Occipital lobe (tissue), 2 donors: ENCODE measurements around the gene RALBP1. TPM values are rescaled to one million over a fixed set of nuclear protein-coding genes. Genes with fewer than 3 reads are reported as not detected.
A peak's percentile ranks its signal among the peaks of the same experiment; 100 is the strongest.

Source experiments
- DNase-seq: peaks from one replicate; lab custom pipeline; 2025; lab: John Stamatoyannopoulos, UW
- total RNA-seq: library from RNA; depleted of rRNA; stranded (reverse); fragments of >200 nt; gene quantifications from one replicate; pipeline ENCODE4 v1.2.3, GENCODE V29; 2014

The RALBP1 gene
- total RNA-seq, 1 donor from 2014 or later, result 34.0 TPM

DNA sequence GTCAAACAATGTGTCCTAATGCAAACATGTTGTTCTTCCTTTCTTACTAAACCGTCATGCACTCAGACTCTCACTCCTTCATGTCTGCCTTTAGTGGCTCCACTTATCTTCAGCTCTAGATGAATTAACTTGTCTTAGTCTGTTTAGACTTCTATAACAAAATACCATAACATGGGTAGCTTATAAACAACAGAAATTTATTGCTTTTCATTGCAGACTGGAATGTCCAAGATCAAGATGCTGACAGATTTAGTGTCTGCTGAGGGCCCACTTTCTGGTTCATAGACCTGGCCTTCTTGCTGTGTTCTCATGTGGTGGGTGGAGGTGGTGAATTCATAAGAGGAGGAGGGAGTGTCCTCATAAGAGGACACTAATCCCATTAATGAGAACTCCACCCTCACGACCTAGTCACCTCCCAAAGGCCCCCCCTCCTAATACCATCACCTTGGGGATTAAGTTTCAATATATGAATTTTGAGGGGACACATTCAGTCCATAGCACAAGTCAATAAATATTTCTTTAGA, 32.3 kb downstream of the RALBP1 start:
- no peak for DNase-seq

DNA sequence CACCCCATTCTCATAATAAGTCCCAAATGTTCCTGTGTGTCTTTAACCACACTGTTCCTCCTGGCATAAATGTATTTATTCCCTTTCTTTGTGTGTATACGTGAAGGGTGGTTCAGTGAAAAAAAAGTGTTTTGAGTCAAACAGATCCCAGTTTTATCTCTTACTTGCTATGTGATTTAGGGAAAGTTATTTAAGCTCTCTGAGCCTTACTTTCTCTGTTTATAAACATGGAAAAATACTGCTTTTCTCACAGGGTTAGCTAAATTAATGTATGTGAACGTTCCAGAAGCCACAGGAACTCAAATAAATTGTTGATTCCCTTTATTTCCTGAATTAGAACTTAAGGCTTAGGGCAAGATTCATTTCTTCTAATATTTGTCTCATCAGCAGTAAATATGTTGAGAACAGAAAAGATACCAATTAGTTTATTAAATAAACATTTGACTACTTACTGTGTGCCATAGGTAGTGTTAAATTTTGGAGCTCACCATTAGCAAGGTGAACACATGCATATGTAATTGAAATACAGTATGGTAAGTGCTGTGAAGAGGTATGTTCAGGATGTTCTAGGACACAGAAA, 33.2 kb downstream of the RALBP1 start:
- no peak for DNase-seq

DNA sequence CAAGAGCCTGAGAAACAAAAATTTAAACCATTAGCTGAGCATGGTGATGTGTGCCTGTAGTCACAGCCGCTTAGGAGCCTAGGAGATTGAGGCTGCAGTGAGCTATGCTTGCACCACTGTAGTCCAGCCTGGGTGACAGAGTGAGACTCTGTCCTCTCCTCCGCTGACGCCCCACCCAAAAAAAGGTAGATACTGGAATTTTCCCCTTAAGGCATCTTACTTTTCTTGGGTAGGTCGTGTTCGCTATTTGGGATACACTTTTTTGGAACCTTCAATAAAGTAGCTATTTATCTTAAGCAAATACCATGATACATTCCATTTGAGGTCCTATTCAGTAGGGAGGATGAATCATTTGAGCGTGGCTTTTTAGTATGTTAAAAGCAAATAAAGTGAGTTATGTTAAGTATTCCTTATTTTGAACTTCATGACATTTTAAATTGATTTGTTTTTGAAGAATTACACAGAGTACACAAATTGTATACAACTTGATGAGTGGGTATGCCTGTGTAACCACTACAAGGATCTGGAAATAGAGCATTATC, 38.7 kb downstream of the RALBP1 start:
- no peak for DNase-seq

DNA sequence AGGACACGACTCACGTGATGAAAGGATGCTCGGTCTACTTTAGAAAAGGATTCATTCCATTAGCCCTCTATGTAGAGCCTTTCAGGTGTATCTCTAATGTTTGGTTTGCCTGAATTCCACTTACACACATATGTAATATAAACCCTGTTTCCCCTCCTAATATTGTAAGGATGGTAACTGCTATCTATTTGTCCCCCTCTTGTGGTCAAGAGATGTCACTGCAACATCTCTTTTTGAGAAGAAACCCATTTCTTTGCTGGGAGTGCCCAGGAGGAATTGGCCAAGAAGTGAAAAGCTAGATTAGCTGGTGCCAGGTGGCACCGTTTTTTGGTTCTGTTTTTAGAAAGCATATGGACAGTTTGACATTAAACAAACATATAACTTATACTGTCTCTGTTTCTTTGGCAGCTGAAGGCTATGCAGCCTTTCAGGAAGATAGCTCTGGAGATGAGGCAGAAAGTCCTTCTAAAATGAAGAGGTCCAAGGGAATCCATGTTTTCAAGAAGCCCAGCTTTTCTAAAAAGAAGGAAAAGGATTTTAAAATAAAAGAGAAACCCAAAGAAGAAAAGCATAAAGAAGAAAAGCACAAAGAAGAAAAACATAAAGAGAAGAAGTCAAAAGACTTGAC, 41.2 kb downstream of the RALBP1 start:
- DNase-seq, result no peak

DNA sequence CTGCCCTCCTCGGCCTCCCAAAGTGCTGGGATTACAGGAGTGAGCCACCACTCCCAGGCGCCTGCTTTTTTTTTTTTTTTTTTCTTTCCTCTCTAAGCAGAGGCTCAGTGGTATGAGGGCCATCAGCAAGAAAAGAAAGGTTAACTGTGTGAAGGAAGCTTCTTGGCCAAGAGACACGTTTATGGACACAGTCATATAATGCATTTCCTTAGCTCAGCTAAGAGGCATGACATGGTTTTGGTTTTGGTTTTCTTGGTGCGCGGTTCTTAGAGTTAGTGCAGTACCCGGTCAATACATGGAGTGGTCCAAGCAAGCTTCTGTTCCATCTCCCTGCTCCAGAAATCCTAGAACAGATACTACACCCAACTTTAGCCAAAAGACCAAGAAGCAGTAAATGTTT, 42.6 kb downstream of the RALBP1 start:
- DNase-seq, result no peak

DNA sequence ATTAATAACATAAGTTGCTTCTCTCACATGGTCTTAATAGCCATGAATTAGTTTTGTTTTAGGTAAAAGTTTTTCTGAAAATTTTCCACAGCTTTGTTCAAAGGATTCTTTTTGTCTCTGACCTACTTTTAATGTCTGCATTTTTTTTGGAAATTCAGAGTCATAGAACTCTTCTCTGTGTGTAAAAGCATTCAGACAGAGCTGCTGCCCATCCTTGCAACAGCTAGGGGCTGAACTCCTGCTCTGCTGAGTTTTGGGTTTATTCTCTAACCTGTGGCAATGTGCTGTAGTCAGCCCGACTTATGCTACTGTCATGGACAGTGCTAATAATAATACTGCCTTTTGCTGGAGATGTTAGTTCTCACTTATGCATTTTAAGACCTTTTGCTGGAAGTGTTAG, 44.1 kb downstream of the RALBP1 start:
- DNase-seq, result no peak

DNA sequence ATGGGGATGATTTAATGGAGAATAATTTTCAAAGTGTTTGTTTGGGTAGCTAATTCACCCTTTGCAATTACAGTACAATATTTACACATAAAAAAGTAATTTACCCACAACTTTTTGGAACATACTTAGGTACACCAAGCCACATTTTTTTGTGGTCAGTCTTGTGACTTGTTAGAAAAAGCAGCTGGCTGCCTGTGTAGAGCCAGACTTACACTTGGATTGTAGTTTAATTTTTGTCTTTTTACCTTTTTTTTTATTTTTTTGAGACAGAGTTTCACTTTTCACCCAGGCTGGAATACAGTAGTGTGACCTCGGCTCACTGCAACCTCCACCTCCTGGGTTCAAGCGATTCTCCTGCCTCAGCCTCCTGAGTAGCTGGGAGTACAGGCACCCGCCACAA, 45.4 kb downstream of the RALBP1 start:
- no peak for DNase-seq

DNA sequence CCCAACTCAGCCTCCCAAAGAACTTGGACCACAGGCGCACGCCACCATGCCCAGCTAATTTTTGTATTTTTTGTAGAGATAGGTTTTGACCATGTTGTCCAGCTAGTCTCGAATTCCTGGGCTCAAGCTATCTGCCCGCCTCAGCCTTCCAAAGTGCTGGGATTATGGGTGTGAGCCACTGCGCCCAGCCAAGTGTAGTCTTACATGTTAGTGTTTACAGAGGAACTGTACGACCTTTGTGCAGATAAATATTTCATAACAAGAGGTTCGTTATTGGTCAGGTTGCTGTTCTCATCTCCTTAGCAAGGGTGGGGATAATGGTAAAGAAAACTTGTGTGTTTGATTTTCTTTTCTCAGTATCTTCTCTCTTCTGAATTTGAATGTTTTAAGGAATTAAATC, 46.5 kb downstream of the RALBP1 start:
- DNase-seq, result no peak

DNA sequence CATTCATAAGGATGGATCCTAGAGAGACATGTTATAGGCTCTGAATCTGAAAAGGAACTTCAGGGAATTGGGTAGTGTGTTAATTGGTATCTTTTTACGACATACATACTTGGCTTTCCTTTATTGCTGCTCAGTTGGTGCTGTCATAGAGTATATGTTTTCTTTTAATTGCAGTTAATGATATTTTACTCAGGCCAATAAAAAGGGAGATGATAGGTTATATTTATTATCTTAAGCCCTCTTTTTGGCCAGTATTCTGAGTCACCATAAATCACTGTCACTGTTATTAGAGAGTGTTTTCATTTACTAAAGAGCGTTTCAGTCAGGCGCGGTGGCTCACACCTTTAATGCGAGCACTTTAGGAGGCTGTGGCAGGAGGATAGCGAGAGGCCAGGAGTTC, 47.6 kb downstream of the RALBP1 start:
- DNase-seq, result no peak

DNA sequence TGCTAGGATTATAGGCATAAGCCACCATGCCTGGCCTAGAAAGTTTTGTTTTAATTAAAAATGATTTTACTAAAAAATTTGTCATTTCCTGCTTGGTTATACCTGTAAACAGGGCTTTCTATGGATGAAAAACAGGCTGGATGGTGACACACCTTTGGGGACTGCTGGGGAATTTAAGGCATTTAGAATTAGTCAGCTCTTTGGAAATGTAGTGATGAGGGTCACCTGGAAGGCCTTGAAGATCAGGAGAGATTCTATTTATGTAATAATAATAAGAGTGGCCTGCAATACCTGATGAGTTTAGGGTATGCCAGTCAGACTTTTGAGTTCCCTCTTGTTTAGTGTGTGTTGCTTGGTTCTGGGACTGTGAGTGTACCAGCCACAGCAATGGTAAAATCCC, 51.1 kb downstream of the RALBP1 start:
- no peak for DNase-seq

DNA sequence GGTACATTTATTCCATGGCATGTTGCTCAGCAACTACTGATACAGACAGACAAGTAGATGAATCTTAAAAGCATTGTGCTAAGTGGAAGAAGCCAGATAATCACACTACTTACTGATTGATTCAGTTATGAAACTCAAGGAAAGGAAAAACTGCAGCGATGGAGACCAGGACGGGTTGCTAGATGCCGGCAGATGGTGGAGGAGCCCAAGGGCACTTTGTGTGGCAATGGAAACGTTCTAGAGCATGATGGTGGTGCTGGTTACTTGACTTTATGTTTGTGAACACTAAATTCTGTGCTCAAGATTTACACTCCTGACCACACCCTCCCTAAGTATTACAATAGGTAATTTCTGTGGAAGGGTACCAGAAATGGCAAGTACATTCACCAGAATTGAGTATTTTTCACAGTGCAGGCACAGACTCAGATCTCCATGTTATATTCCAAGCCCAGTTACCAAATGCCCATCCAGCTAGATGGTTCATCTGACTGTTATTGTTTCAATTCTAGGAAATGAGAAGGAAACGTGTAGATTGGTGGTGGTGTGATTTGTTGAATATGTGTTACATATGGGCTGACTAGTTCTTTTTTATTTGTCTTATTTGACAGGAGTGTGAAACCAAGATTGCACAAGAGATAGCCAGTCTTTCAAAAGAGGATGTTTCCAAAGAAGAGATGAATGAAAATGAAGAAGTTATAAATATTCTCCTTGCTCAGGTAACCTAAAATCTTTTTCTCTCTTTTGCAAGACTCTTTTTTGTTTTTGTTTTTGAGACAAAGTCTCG, 55.1 kb downstream of the RALBP1 start:
- no peak for DNase-seq

DNA sequence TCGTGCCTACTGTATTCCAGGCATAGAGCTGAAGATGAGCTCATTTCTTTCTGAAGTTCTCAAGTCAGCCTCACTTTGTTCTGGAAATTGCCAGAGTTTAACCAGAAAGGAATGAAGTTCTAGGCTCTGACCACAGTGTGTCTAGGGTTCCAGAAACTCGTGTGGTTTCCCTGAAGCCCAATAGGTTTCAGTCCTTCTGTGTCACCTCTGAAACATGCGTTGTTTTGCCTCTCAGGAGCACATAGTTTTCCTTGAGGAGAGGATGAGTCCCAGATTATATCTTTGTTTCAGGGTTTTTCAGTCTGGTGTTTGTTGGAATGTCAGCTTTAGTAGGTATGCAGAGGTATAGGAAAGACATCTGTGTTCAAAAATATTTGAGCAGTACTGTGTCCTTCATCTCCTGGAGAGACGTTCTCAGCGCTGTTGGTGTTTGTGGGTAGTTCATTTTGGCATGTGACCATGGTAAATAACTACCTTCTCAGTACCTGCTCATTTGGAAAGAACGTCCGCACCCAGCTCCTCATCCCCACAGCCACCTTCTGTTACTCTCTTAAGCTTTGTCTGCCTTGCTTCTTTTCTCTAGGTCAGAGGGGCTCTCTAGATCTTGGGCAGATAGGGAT, 56.6 kb downstream of the RALBP1 start:
- DNase-seq, result no peak

DNA sequence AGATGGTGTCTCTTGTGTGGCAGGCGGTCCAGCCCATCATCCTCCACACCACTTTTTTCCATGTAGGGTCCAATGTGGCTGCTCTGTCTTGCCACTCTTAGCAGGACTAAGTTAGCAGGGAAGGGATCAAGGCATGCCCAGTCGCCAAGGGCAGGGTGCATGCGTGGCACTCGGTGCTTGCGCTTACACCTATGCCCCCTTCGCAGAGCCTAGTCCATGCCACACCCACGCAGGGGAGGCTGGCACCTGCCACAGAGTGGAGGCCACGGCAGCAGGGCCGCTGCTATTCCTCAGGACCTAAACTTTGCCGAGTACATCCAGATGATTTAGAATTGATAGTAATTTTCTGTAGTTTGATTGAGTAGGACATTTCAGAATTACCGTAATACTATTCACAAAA, 59.5 kb downstream of the RALBP1 start:
- DNase-seq, result no peak

DNA sequence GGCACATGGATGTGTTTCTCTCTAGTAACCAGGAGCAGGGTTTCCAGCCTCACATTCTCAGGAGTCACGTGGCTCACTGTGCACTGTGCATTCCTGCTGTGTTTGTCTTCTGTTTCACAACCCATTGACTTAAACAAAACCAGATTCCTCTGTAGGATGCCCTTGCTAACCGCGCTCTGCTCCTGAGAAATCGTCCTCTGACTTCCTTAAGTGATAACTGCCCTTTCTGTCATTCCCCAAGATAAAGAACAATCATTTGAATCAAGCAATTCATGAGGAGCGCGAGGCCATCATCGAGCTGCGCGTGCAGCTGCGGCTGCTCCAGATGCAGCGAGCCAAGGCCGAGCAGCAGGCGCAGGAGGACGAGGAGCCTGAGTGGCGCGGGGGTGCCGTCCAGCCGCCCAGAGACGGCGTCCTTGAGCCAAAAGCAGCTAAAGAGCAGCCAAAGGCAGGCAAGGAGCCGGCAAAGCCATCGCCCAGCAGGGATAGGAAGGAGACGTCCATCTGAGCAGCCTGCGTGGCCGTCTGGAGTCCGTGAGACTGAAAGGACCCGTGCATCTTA, 60.2 kb downstream of the RALBP1 start:
- peak; percentile 48 for DNase-seq

DNA sequence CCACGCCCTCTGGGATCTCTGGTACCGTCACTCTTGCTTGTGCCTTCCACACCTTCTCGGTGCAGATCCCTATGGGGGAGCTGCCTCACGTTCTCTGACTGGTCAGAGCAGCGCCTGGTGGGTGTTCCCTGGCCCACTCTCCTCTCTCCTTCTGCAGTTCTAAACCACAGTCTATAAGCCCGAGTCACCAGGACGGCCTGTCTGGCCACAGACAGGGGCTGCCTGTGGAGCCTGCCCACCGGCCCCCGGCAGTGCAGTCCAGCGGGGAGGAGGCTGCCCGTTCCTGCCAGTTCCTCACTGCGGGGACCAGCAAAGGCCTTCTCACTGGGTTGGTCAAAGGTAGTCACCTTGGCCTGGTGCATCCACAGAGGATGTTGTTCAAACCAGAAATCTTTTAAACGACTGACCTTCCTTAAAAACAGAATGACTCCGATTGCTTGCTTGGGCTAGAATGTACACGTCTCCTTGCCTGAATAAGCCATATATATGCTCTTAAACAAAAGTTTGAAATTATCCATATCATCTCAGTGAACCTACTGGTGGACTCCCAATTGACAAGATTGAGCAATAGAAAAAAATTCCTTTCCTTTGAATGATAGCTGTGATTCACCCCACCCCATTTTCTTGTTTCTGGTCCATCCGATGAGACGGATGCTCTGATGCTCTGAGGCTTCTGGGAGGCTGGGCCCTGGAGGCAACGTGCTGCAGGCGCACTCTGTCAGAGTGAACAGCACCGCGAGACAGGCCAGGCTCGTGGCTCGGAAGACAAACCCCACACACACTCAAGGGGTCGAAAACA, 61.2 kb downstream of the RALBP1 start:
- DNase-seq, result no peak

DNA sequence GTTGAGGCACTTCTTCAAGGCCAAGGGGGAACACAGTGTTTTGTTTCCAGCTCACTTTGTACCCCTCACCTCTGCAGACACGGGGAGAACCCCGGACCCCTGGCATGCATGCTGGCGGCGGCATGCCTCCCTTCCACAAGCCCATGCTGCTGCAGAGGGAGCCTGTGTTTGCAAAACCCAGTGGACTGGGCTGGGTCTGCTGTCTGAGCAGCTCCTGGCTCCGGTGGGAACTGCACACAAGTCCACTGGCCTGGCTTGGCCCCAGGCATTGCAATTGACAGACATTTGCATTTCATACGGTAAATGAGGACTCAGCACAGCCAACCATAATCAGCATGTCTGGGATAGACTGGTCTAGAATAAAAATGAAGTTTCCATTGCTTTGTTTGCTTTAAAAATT, 62.4 kb downstream of the RALBP1 start:
- DNase-seq, result no peak

DNA sequence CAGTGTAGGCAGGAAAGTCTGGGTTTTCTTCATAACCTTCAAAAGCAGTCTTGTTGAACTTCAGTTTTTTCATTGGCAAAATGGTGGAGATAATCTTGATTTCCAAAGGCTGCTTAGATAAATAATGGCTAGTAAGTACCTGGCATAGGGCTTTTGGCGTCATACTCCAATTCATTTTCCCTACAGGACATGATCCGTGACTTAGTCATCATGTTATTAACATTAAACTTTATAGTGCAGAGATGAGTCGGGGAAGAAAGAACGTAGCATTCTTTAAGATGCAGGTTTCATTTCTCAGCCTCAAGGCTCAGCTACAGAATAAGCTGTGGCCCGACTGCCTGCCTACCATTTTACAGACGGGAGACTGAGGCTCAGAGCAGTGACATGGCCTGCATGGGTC, 64.0 kb downstream of the RALBP1 start:
- DNase-seq, result no peak

DNA sequence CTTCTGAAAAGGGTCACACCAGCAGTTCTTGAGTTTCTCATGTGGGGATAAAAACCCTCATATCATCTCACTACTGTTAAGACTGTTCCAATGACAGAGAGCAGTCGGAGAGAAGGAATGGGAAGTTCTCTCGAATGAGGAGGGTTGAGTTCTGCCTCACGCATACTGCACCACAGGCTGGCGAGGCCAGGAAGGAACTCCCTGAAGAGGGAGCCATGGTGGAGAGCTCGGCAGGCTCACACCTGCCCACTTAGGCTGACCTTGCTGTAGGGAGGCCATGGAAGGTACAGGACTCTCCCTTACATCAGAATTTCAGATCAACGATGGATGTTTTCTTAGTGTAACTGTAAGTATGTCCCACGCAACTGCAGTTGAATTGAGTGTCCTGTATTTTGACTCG, 64.6 kb downstream of the RALBP1 start:
- no peak for DNase-seq

DNA sequence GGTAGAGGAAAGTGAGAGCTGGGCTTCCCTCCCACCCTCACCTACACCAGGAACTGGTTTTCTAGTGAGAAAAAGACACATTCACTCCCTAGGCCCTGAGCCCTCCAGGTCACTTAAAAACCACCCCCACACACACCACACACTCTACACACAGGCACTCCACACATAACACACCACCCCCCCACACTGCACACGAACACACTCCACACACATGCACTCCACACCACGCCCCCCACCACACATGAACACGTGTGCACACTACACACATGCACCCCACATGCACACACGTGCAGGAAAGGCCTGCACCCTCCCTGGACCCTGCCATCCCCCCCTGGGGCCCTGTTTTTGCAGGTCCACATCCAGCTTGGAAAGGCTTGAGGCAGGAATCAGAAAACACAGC, 67.6 kb downstream of the RALBP1 start:
- no peak for DNase-seq

DNA sequence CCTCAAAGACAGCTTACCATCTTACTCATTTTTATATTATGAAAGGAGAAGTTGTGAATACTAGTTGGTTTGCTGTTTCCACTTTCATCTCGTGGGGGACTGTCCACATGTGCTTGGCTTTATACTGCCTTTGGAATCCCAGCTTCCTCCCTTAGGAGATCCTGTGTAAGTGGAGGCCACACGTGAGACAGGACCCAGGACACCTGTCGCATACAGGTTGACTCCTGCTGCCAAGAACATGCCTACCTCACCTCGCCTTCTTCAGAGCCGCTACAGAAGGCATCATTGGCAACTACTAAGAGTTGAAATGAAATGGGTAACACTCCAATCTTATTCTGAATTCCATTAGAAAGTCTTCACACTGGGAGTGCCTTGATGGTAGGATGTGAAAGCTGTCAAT, 69.7 kb downstream of the RALBP1 start:
- no peak for DNase-seq

DNA sequence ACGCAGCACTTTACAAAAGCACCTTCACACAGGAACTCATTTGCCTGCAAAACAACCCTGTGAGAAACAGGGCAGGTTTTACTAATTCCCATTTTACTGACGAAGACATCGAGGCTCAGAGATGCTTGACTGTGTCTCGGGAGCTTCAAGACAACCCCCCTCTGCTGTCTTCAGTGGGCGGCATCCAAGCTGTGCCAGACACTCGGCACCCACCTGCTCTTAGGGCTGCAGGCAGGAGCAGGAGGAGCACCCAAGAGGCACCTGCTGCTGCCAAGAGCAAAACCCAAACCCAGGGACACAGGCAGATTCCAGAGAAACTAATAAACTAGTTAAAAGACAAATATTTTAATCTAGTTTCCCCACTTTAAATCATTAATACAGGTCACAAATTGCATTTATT, 71.2 kb downstream of the RALBP1 start:
- DNase-seq, result no peak
